Fibroblast of lung (primary cell): ENCODE data around the gene PKP1. TPM values are rescaled to one million over a fixed set of nuclear protein-coding genes. Genes with fewer than 3 reads are reported as not detected.

Source experiments
- DNase-seq, 2 donors: peaks; one replicate each; pipeline versions ENCODE4 v3.0.0 to v3.0.0-alpha.2; 2010; ENCODE audit warnings: low read depth in 2 of 2
- H2AFZ ChIP-seq: 2 replicates; pipeline ENCODE4 v1.5.1; 2012; ENCODE audit warnings: low read length, control low read depth, inconsistent platforms
- H3K27ac ChIP-seq: 2 replicates; pipeline ENCODE4 v1.5.1; 2011; ENCODE audit warnings: low read length, control low read depth; ENCODE audit not compliant: insufficient read depth
- H3K27me3 ChIP-seq: 2 replicates; pipeline ENCODE4 v1.5.1; 2011; ENCODE audit warnings: mild to moderate bottlenecking, low read length; ENCODE audit not compliant: control insufficient read depth, insufficient read depth
- H3K36me3 ChIP-seq: 2 replicates; pipeline ENCODE4 v1.5.1; 2011; ENCODE audit warnings: low read length; ENCODE audit not compliant: control insufficient read depth, insufficient read depth
- H3K4me1 ChIP-seq: 2 replicates; pipeline ENCODE4 v1.5.1; 2011; ENCODE audit warnings: low read length; ENCODE audit not compliant: control insufficient read depth, insufficient read depth; ENCODE audit errors: extremely low read depth
- H3K4me2 ChIP-seq: 2 replicates; pipeline ENCODE4 v1.5.1; 2011; ENCODE audit warnings: low read length, control low read depth; ENCODE audit not compliant: insufficient read depth; ENCODE audit errors: extremely low read depth
- H3K4me3 ChIP-seq, 4 experiments: fragments of 200-600 bp in 1 of 4; sonication (generic) in 1 of 4; replicated peaks in 1 of 4; 2 replicates each; pipeline ENCODE4 v1.5.1; 2011 to 2016; ENCODE audit warnings: low read length in 4 of 4, low read depth in 3 of 4, mild to moderate bottlenecking in 3 of 4, control low read depth in 2 of 4, inconsistent platforms in 1 of 4, mixed read lengths in 1 of 4; ENCODE audit not compliant: insufficient read depth in 1 of 4; ENCODE audit errors: control extremely low read depth in 1 of 4
- H3K79me2 ChIP-seq: 2 replicates; pipeline ENCODE4 v1.5.1; 2012; ENCODE audit warnings: mild to moderate bottlenecking, low read length, inconsistent platforms; ENCODE audit not compliant: control insufficient read depth, insufficient read depth
- H3K9ac ChIP-seq: 2 replicates; pipeline ENCODE4 v1.5.1; 2011; ENCODE audit warnings: mild to moderate bottlenecking, low read length, control low read depth; ENCODE audit not compliant: insufficient read depth
- H3K9me3 ChIP-seq: 2 replicates; pipeline ENCODE4 v1.5.1; 2012; ENCODE audit warnings: low read depth, low read length; ENCODE audit not compliant: control insufficient read depth, insufficient read depth
- H4K20me1 ChIP-seq: 2 replicates; pipeline ENCODE4 v1.5.1; 2011; ENCODE audit warnings: low read length; ENCODE audit not compliant: control insufficient read depth, insufficient read depth; ENCODE audit errors: extremely low read depth
- EZH2 ChIP-seq: IDR thresholded peaks from 2 replicates; pipeline ENCODE4 v1.5.1; 2012; ENCODE audit warnings: low read length, control low read depth, mild to moderate bottlenecking; ENCODE audit errors: missing control alignments
- polyA plus RNA-seq, 2 donors: library from polyadenylated mRNA; depleted of rRNA in 1 of 2; stranded (reverse) in 1 of 2; unstranded in 1 of 2; fragments of >200 nt; gene quantifications; 2 replicates each; pipeline ENCODE4 v1.2.1, GENCODE V29; 2011 to 2012; ENCODE audit warnings: missing spikeins in 1 of 2
- total RNA-seq: library from RNA; depleted of rRNA; stranded (reverse); fragments of >200 nt; gene quantifications from 2 replicates; pipeline ENCODE4 v1.2.1, GENCODE V29; 2014
- TF ChIP-seq, protein P1 (sequence below), 2 donors: IDR thresholded peaks in 1 of 2; conservative IDR thresholded peaks in 1 of 2; 1 replicate in 1 of 2; 2 replicates in 1 of 2; pipeline ENCODE4 v1.5.1; 2011 to 2012; ENCODE audit warnings: low read length in 2 of 2, control low read depth in 1 of 2, inconsistent platforms in 1 of 2, low read depth in 1 of 2, mild to moderate bottlenecking in 1 of 2

Gene PKP1
- total and polyA plus RNA-seq, 2 donors (not counting 1 experiment from before 2014, with no cell fraction given) = under 0.01 to 0.08 TPM

DNA sequence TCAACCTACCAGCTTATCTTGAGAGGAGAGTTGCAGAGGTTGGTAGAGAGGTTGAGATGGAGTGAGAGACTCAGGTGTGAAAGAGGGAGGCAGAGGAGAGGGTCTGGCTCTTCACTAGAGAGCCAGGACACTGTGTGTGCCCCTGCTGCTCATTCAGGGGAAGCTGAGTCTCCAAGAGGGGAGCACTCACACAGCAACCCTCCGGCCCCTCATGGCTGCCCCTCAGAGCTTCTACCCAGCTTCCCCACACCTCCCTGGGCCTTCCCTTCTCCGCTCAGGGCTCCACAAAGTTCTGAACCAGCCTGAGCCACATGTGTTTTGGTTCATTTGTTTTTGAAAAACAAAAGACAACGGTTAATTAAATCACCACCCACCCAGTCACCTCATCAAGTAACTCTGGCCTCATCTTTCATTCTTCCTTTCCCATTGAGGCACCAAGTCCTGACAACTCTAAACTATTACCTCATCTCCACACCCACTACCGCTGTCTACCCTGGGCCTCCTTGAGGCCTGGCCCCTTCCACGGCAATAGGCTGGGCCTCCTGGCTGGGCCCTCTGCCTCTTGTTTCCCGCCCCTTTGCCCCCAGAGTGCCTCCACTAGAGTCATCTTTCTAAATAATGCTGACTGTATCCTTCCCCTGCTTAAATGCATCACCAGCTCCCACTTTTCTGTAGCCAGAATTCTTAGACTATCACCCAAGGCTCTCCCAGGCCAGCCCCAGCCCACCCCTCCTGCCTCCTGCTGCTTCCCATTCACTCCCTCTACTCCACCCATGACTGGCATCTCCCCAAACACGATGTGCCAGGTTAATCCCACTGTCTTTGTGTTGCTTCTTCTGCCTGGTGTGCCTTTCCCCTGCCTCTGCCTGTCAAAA, 61.1 kb downstream of the PKP1 start:
- Histone ChIP-seq H3K4me3 (no peak overlapping the region), H4K20me1 (no peaks in the 10 kb centered on the region), H3K27ac (no peak overlapping the region), H3K9me3 (no peaks in the 10 kb centered on the region), H3K4me1 (no peaks in the 10 kb centered on the region), H3K4me2 (no peak overlapping the region), H3K79me2 (no peaks in the 10 kb centered on the region), H3K9ac (no peak overlapping the region), H3K36me3 (no peaks in the 10 kb centered on the region), H3K27me3 (peaks cover 10% of the 10 kb centered on the region), H2AFZ (no peak overlapping the region)
- TF ChIP-seq, protein P1, sequence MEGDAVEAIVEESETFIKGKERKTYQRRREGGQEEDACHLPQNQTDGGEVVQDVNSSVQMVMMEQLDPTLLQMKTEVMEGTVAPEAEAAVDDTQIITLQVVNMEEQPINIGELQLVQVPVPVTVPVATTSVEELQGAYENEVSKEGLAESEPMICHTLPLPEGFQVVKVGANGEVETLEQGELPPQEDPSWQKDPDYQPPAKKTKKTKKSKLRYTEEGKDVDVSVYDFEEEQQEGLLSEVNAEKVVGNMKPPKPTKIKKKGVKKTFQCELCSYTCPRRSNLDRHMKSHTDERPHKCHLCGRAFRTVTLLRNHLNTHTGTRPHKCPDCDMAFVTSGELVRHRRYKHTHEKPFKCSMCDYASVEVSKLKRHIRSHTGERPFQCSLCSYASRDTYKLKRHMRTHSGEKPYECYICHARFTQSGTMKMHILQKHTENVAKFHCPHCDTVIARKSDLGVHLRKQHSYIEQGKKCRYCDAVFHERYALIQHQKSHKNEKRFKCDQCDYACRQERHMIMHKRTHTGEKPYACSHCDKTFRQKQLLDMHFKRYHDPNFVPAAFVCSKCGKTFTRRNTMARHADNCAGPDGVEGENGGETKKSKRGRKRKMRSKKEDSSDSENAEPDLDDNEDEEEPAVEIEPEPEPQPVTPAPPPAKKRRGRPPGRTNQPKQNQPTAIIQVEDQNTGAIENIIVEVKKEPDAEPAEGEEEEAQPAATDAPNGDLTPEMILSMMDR (conservative IDR thresholded peaks at IDR 0.05 in 1 of 2, IDR thresholded peaks at IDR 0.05 in 1 of 2; ENCODE audit: low read depth in 1 of 2, low read length in 2 of 2) = no peak
- TF ChIP-seq EZH2 = no peak
- no peak for DNase-seq

DNA sequence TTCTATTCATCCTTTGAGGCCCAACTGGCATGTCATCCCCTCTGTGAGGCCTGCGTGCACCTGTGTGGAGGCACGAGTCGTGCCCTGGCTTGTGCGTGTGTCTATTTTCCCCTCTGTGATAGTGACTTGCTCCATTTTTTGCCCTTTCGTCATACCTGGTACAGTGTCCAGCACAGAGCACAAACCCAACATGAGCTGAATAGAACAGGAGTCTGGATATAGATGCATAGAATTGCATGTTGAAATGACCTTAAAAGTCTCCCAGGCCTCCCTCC, 61.7 kb downstream of the PKP1 start:
- no peak overlapping the region for H2AFZ ChIP-seq
- H3K27ac ChIP-seq = no peak overlapping the region
- TF ChIP-seq, protein P1 (conservative IDR thresholded peaks at IDR 0.05 in 1 of 2, IDR thresholded peaks at IDR 0.05 in 1 of 2; ENCODE audit: low read depth in 1 of 2, low read length in 2 of 2) = no peak
- no peak for TF ChIP-seq EZH2
- H3K9me3 ChIP-seq = no peaks in the 10 kb centered on the region
- H4K20me1 ChIP-seq = no peaks in the 10 kb centered on the region
- H3K9ac ChIP-seq = no peak overlapping the region
- peaks cover 10% of the 10 kb centered on the region for H3K27me3 ChIP-seq
- no peaks in the 10 kb centered on the region for H3K4me1 ChIP-seq
- no peaks in the 10 kb centered on the region for H3K79me2 ChIP-seq
- H3K4me2 ChIP-seq = no peak overlapping the region
- DNase-seq = no peak
- no peak overlapping the region for H3K4me3 ChIP-seq
- H3K36me3 ChIP-seq = no peaks in the 10 kb centered on the region

DNA sequence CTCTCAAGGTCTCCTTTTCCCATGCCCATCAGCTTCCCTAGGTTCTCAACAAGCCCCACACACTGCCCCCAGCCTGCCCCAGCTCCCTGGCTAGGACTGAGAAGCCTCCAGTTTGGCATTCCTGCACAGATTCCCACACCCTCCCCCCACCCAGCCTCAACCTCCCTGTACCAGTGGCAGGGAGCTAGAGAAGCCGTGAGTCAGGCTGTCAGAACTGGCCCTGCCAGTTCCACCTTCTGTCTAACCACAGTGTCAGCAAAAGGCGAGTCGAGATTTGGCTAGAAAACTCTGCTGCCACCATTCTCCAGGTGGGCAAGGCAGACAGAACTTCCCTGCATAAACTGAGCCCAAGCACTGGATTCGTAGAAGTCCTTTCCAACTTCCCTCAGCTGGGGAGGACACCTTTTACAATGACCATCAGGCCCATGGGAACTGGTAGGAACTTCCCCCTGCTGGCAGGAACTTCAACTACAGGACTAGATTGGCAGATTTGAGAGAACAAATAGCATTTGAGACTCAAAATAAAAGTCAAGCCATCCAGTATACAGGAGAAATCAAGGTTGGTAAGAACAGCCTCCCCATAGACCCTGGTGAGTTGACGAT, 63.1 kb downstream of the PKP1 start:
- H3K27ac ChIP-seq = no peak overlapping the region
- no peak overlapping the region for H3K4me2 ChIP-seq
- peaks cover 10% of the 10 kb centered on the region for H3K27me3 ChIP-seq
- no peaks in the 10 kb centered on the region for H4K20me1 ChIP-seq
- H3K4me3 ChIP-seq = no peak overlapping the region
- no peaks in the 10 kb centered on the region for H3K79me2 ChIP-seq
- no peaks in the 10 kb centered on the region for H3K4me1 ChIP-seq
- TF ChIP-seq EZH2 = no peak
- TF ChIP-seq, protein P1 (conservative IDR thresholded peaks at IDR 0.05 in 1 of 2, IDR thresholded peaks at IDR 0.05 in 1 of 2; ENCODE audit: low read depth in 1 of 2, low read length in 2 of 2) = peak; percentile 76 to 85
- DNase-seq = peak; percentile 49 to 67
- no peaks in the 10 kb centered on the region for H3K9me3 ChIP-seq
- no peaks in the 10 kb centered on the region for H3K36me3 ChIP-seq
- no peak overlapping the region for H2AFZ ChIP-seq
- H3K9ac ChIP-seq = no peak overlapping the region
